EL (cell line): Measurements from ENCODE around the gene ZNF774.
"Not testable (repeated sequence)": the region's sequence is repeated elsewhere in the genome, so short reads cannot be mapped to it uniquely, and the experiment has no call there.

ENCODE experiments used
- DNase-seq: peaks from one replicate; pipeline ENCODE4 v3.0.0-alpha.2; 2016

Gene ZNF774

DNA sequence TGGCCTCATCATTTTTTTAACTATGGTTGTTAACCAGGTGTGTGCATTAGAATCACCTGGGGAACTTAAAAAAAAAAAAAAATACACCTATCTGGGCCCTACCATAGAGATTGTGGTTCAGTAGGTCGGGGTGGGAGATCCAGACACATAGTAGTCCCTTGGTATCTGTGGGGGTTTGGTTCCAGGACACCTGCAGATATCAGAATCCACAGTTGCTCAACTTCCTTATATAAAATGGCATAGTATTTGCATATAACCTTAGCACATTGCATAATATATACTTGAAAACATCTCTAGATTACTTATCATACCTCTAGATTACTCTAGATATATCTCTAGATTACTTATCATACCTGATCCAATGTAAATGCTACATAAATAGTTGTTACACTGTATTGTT, 41.0 kb downstream of the ZNF774 start:
- DNase-seq: no peak

DNA sequence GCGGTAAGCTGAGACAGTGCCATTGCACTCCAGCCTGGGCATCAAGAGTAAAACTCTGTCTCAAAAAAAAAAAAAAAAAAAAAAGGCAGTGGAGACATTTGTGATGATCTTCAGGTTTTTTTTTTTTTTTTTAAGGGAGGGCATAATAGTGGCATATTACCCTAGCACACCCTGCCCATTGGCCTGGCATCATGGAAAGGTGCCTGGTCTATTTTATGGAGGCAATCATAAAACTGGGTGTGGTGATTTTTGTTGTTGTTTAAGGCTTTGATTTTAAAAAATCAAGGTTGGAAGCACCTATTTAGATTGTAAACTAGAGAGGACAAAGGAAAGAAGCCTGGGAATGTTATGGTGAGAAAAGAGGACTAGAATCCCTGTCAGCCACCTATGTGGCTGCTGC, 42.0 kb downstream of the ZNF774 start:
- no peak for DNase-seq

DNA sequence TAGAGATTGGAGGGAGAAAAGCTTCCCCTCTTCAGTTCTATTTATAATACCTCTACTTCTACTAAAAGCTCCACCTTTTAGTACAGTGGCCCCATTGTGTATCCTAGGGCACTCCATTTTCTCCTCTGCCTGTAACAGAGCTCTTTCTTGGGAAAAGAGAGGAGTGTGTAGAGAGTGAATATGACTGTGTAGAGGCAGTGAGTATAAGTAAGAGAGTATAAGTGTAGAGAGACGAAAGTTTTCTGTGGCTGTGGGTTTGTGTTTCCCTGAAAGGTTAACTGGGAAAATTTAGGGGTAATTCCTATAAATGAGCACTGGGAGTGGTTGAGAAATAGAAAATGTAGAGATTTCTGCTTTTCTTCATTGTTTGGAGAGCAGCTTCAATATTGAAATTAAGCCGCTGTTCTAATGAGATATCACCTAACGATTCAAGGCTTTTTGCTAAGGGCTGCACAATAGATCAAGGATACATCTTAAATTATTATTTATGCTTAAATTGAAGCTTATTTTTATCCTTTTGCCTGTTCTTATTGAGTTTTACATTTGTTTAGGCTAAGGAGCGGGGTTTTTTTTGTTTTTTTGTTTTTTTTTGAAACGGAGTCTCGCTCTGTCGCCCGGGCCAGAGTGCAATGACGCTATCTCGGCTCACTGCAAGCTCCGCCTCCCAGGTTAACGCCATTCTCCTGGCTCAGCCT, 42.8 kb downstream of the ZNF774 start:
- no peak for DNase-seq

DNA sequence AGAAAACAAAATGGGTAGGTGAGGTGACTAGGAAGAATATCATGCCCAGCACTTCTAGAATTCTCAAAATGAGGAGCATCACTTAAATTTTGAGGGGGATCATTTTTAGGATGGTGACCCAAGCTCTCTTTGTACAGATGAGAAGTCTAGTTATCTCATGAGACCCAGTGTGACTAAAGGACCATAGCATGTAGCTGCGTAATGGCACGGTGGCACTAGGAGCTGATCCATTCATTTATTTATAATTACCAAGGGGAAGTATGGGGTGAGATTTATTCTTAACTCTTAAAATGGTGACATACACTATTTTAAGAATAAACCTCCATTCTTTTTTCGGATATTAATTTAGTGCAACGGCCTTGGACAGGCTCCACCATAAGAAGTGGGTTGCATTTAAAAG, 44.2 kb downstream of the ZNF774 start:
- no peak for DNase-seq

DNA sequence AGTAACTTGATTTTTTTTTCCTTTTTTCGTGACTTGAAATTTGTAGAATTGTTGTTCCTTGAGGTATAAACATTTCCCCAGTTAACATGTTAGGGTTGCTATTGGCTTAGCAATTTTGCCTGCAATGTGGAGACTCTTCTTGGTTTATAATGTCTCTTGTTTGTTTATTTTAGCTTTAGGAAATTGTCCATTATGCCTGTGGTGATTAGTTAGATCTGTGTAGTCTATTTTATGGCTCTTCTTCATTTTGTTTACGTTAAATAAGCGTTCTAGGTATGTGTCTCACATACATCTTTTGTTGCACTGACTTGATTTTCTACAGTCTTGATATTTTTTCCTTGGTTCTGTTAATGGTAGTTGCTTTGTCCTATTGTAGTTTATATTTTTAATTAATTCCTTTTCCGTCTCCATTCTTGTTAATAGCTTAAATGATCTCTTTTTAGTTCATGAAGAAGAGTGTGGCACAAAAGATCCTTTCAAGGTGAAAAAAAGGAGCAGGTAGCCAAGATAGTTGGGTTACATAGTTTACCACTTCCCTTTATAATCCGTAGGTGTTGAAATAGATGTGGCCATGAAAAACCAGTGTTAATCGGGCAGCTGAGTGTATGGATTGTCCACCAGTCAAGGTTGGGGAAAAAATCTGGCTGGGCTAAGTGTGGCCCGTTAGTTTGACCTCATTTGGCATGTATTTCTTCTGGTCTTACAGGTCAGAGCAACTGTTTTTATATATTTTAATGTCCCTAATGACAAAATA, 48.1 kb downstream of the ZNF774 start:
- DNase-seq: no peak

DNA sequence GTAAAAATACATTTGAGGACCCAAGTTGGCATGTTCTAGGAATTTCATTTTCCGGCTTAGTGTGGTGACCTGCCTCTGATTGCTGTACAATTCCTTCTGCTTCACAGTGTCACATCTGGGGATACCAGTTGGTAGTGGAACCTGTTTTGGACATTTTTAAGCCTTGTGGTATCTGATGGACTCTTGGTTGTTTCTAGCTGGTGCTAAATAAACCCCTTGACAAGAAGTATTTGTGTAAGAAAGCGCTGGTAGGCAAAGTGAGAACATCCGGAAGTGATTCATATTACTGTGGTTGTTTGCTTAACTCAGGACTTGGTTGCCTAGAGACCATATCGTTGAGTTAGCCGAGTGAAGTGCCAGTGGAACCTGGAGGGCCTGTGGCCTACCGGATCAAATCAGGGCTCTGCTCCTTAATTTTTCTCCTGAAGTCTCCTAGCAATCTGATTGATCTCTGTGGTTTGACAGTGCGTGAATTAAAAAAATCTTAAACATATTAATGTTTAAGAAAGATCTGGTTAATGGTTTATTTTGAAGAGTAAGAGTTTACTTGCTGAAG, 48.8 kb downstream of the ZNF774 start:
- DNase-seq: peak; percentile 93

DNA sequence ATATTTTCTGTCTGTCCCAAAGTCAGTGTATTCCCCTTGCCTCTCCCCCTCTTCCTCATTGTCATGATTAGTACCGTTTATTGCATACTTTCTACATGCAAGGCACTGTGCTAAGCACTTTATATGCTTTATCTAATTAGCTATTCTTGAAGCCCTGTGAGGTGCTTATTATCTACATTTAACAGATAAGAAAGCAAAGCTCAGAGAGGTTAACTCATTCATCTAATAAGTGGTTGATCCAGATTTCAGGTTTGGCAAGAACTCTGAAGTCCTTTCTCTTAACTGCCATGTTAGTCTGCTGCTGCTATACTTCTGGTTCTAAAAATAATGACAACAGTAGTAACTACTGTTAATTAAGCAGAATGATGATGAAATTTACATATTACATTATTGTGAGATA, 49.4 kb downstream of the ZNF774 start:
- no peak for DNase-seq

DNA sequence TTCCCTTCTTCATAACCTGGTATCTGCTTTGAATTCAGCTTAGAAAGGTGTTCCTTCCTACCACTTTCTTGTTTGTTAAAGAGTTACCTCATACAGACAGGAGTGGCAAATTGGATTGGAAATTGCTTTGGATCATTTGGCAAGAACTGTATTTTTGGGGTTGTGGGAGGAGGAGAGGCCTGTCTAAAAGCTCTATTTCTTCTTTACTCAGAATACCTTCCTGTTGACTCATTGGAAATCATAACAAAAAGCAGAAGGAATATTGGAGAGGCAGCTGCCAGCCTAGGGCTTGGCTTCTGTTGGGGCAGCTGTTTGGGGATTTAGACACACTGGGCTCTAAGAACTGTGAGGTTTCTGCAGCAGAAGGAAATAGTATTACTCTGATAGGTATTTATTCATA, 50.1 kb downstream of the ZNF774 start:
- DNase-seq: peak; percentile 91

DNA sequence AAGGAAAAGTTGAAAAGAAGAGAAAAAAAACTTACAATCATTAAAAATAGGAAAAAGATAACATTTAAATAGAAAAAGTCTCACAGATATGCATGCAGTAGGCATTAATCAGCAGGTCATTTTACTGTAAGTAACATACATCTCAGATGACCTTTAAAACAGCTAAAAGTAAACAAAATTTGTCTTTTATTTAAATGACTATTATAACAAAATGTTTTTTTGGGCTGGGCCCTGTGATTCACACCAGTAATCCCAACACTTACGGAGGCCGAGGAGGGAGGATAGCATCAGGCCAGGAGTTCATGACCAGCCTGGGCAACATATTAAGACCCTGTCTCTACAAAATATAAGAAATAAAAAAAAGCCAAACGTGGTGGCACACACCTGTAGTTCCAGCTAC, 50.7 kb downstream of the ZNF774 start:
- no peak for DNase-seq

DNA sequence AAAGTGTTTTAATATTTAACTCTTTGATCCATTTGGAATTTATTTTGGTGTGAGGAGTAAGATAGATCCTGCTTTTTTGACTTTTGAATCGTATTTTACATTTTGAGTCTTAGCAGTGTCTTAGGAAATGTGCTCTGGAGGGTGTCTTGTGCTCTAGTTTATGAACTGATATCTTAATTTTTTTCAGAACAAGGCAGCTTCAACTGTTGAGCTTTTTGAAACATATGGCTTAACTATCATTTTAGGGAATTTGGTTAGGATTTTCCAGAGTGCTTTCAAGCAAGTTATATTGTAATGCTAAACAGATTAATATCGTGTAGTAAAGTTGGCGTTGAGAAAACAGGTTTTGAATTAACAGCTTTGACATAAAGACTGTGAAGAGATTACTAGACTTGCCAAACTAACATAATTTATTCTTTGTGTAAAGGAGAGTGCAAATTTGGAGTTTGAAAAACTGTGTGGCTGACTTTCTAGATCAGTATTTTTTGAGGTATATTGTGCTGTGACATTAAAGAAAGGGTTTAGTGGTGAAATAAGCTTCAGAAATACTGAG, 53.0 kb downstream of the ZNF774 start:
- no peak for DNase-seq

DNA sequence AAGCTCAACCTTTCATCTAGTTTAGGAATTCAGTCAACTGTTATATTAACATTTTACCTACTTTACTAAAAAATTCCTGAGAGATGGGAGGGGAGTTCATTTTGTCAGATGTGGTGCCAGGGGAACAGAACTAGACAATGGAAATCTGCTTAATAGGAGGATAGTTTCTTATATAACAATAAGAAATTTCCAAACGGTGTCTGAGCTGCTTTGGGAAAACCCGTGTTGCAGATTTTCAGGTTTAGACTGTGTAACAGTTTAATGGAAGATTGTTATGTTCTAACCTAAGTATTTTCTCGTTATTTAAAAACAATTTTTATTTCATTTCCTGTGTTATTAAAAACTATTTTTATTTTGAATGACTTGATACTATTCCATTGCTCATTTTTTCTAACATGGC, 55.3 kb downstream of the ZNF774 start:
- DNase-seq: no peak

DNA sequence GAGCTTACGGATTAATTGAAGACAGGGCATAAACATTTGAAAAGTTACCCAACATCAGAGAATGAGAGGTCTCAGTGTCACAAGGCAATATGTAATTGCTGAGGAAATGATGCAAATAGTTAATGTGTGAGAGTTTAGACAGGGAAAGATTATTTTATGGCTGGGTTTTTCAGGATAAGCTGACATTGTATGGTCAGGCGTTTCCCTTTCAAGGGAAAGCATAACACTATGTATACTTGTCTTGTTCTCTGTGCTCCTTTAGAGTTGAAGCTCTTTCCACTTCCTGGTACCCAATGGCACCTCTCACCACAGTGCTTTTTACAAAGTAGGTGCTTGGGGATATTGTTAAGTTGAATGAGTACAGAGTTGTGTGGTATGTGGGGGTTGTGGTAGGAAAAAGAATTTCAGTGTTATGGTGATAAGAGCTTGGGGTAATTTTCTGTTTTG, 55.8 kb downstream of the ZNF774 start:
- DNase-seq: peak; percentile 32

DNA sequence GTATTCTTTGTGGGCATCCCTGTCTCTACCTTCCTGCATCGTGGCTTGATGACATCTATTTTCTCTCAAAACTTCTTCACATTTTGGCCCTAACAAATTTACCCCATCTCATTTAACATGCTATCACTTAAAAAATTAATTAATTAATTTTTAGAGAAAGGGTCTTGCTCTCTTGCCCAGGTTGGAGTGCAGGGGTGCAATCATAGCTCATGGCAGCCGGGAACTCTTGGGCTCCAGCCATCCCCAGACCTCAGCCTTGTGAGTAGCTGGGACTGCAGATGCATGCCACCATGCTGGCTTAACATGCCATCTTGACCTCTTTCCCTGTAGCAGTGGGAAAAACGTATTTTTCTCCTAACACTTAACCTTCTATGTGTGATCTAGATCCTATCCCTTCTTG, 56.6 kb downstream of the ZNF774 start:
- DNase-seq: no peak

DNA sequence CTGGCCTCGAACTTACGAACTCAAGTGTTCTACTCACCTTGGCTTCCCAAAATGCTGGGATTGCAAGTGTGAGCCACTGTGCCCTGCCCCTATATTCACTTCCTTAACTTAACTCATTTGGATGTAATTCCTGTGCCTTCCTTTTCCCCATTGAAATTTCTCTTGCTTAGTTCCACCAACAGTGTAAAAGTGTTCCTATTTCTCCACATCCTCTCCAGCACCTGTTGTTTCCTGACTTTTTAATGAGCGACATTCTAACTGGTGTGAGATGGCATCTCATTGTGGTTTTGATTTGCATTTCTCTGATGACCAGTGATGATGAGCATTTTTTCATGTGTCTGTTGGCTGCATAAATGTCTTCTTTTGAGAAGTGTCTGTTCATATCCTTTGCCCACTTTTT, 57.5 kb downstream of the ZNF774 start:
- not testable (repeated sequence) for DNase-seq

DNA sequence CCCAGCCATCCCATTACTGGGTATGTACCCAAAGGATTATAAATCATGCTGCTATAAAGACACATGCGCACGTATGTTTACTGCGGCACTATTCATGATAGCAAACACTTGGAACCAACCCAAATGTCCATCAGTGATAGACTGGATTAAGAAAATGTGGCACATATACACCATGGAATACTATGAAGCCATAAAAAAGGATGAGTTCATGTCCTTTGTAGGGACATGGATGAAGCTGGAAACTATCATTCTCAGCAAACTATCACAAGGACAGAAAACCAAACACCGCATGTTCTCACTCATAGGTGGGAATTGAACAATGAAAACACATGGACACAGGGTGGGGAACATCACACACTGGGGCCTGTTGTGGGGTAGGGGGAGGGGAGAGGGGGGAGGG, 58.2 kb downstream of the ZNF774 start:
- not testable (repeated sequence) for DNase-seq

DNA sequence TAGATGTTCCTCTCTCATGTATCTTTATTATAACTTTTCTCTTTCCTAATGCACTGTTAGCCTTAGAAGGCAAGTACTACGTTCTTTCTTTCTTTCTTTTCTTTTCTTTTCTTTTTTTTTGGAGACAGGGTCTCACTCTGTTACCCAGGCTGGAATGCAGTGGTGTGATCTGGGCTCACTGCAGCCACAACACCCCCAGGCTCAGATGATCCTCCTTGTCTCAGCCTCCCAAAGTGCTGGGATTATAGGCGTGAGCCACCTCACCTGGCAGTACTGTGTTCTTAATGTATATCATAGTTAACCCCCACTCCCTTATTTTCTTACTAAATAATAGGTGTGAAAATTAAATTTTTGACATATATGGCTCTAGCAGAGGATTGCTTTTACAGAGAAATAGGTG, 59.1 kb downstream of the ZNF774 start:
- DNase-seq: no peak
